ENCODE measurements around the gene CDKAL1. TPM values are rescaled to one million over a fixed set of nuclear protein-coding genes. Genes with fewer than 3 reads are reported as not detected.

Gene CDKAL1
- total RNA-seq, 4 donors from 2014 or later, result 13.5 to 21.2 (median 17.3) TPM

DNA sequence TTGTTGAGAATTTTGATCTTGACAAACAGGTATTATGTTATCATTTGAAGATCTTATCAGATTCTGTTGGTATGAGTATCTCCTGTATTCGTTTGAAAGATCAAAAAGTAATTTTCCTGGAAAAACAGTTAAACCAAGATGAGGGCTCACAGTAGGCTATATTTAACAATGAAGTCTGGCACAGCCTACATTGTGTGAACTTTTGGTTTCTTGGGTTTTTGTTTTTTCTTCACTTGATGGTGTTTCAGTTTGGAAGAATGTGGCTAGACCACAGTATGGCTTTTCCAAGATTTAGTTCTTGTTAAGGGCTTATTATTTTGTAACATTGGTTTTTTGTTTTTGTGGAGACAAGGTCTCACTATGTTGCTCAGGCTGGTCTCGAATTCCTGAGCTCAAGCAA, 306.4 kb downstream of the CDKAL1 start:
- WGBS, 2 donors, result 57 to 77% methylated on average over 2 of the region's 2 CpGs
- H3K9me3 ChIP-seq, result no peaks in the 10 kb centered on the region
- no peak overlapping the region for H3K27ac ChIP-seq
- TF ChIP-seq, protein P1, sequence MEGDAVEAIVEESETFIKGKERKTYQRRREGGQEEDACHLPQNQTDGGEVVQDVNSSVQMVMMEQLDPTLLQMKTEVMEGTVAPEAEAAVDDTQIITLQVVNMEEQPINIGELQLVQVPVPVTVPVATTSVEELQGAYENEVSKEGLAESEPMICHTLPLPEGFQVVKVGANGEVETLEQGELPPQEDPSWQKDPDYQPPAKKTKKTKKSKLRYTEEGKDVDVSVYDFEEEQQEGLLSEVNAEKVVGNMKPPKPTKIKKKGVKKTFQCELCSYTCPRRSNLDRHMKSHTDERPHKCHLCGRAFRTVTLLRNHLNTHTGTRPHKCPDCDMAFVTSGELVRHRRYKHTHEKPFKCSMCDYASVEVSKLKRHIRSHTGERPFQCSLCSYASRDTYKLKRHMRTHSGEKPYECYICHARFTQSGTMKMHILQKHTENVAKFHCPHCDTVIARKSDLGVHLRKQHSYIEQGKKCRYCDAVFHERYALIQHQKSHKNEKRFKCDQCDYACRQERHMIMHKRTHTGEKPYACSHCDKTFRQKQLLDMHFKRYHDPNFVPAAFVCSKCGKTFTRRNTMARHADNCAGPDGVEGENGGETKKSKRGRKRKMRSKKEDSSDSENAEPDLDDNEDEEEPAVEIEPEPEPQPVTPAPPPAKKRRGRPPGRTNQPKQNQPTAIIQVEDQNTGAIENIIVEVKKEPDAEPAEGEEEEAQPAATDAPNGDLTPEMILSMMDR (IDR thresholded peaks at IDR 0.05), result no peak
- TF ChIP-seq POLR2A (IDR thresholded peaks at IDR 0.05), result no peak
- TF ChIP-seq EP300 (IDR thresholded peaks at IDR 0.05), result no peak
- no peak for DNase-seq (ENCODE audit: low spot score in 2 of 2)
- H3K4me3 ChIP-seq, result no peak overlapping the region
- H3K27me3 ChIP-seq, result no peaks in the 10 kb centered on the region
- no peaks in the 10 kb centered on the region for H3K36me3 ChIP-seq
- H3K4me1 ChIP-seq, result peaks cover 0 to 7% (median 0%) of the 10 kb centered on the region in 4 donors

DNA sequence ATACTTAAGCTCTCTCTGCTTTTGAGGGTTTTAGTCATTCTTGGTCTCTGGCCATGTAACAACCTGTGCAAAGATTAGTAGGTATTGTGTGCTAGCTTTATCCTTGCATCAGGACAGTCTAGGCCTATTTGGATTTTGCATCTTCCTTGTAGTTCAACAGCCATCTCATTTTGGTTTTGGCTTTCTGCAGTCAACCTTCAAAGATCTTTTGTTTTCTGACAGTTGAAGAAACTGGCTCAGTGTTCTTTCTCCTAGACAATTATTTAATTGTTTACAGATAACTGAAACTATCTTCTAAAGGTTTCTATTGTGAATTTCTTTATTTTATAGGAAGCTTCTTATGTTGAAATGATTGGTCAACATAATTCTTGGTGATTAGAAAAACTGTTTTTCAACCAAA, 307.5 kb downstream of the CDKAL1 start:
- Histone ChIP-seq H3K4me1 (peaks cover 0 to 7% (median 0%) of the 10 kb centered on the region in 4 donors), H3K4me3 (no peak overlapping the region), H3K9me3 (no peaks in the 10 kb centered on the region), H3K36me3 (no peaks in the 10 kb centered on the region), H3K27ac (no peak overlapping the region), H3K27me3 (no peaks in the 10 kb centered on the region)
- TF ChIP-seq EP300 (IDR thresholded peaks at IDR 0.05), result no peak
- no peak for TF ChIP-seq POLR2A (IDR thresholded peaks at IDR 0.05)
- TF ChIP-seq, protein P1 (IDR thresholded peaks at IDR 0.05), result no peak
- no peak for DNase-seq (ENCODE audit: low spot score in 2 of 2)

DNA sequence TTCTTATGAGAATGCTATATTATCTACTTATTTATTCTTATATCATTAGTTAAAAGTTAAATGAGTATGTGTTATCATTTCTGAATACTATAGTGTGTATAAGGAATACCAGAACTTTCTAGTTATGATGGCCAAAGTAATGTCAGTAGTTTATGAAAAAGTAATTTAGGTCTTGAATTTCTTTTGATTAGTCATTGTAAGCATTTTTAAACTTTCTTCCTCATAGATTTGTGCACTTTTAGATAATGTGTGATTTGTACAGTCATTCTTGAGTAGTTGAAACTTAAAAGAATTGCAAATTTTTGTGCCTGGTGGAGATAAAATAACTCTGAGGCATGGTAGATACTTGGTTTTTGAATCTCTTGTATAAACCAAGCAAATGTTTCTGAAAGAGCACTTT, 311.3 kb downstream of the CDKAL1 start:
- H3K9me3 ChIP-seq, result no peaks in the 10 kb centered on the region
- DNase-seq (ENCODE audit: low spot score in 2 of 2), result no peak
- TF ChIP-seq POLR2A (IDR thresholded peaks at IDR 0.05) (no peak), EP300 (IDR thresholded peaks at IDR 0.05) (no peak)
- TF ChIP-seq, protein P1 (IDR thresholded peaks at IDR 0.05), result no peak
- peaks cover 0 to 7% (median 0%) of the 10 kb centered on the region in 4 donors for H3K4me1 ChIP-seq
- no peaks in the 10 kb centered on the region for H3K36me3 ChIP-seq
- H3K27ac ChIP-seq, result no peak overlapping the region
- no peaks in the 10 kb centered on the region for H3K27me3 ChIP-seq
- no peak overlapping the region for H3K4me3 ChIP-seq

DNA sequence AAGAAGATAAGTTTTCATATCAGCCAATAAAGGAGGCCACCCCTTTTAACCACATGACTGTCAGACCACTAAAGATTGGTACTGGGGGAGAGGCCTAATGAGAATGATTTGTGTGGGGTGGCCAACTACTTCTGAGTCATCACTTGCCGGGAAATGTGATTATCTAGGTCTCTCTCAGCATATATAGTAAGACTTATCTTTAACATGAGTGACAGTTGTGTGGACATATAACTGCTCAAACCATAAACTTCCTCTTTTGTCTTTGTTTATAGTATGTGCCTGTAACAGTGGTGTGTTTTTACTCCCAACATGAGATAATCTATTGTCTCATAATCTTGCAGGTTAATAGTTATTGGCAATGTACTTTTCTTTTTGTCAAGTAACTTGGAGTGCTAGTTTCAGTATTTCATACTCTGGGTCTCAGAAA, 312.4 kb downstream of the CDKAL1 start:
- WGBS, 2 donors, result 60 to 61% methylated on average over 1 of the region's 1 CpG
- Histone ChIP-seq H3K9me3 (no peaks in the 10 kb centered on the region), H3K36me3 (no peaks in the 10 kb centered on the region), H3K4me1 (peaks cover 0 to 4% (median 0%) of the 10 kb centered on the region in 4 donors), H3K4me3 (no peak overlapping the region), H3K27me3 (no peaks in the 10 kb centered on the region), H3K27ac (no peak overlapping the region)
- no peak for DNase-seq (ENCODE audit: low spot score in 2 of 2)
- TF ChIP-seq POLR2A (IDR thresholded peaks at IDR 0.05) (no peak), EP300 (IDR thresholded peaks at IDR 0.05) (no peak)
- TF ChIP-seq, protein P1 (IDR thresholded peaks at IDR 0.05), result no peak

DNA sequence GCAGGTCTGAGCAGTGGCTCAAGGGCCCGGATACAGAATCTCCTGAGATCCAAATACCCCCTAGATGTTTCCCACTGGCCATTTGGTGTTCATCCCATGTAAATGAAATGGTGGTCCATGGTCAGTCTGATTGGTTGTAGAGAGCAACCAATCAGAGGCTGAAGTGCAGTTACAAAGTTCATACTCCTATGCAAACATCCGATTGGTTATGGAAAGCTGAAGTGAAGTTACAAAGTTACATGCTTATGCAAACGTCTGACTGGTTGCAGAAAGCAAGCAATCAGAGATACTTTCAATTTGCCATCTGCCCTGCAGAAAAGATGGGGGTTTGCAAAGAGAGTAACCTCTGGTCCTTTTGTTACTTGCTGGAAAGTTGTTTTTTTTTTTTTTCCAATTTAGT, 313.6 kb downstream of the CDKAL1 start:
- Histone ChIP-seq H3K9me3 (no peaks in the 10 kb centered on the region), H3K27me3 (no peaks in the 10 kb centered on the region), H3K4me3 (no peak overlapping the region), H3K36me3 (no peaks in the 10 kb centered on the region), H3K4me1 (no peaks in the 10 kb centered on the region), H3K27ac (no peak overlapping the region)
- 72 to 80% methylated on average over 3 of the region's 3 CpGs for whole genome bisulfite sequencing, 2 donors
- no peak for DNase-seq (ENCODE audit: low spot score in 2 of 2)
- no peak for TF ChIP-seq POLR2A (IDR thresholded peaks at IDR 0.05)
- TF ChIP-seq, protein P1 (IDR thresholded peaks at IDR 0.05), result no peak
- no peak for TF ChIP-seq EP300 (IDR thresholded peaks at IDR 0.05)

Data from tibial nerve (tissue), 4 donors.